ENCODE results near the gene GBE1. TPM values are rescaled to one million over a fixed set of nuclear protein-coding genes. Genes with fewer than 3 reads are reported as not detected.
"Not testable (repeated sequence)": the region's sequence is repeated elsewhere in the genome, so short reads cannot be mapped to it uniquely, and the experiment has no call there.

GBE1 gene
- total RNA-seq: 10 to 100 TPM; 18.0 to 21.4 TPM

DNA sequence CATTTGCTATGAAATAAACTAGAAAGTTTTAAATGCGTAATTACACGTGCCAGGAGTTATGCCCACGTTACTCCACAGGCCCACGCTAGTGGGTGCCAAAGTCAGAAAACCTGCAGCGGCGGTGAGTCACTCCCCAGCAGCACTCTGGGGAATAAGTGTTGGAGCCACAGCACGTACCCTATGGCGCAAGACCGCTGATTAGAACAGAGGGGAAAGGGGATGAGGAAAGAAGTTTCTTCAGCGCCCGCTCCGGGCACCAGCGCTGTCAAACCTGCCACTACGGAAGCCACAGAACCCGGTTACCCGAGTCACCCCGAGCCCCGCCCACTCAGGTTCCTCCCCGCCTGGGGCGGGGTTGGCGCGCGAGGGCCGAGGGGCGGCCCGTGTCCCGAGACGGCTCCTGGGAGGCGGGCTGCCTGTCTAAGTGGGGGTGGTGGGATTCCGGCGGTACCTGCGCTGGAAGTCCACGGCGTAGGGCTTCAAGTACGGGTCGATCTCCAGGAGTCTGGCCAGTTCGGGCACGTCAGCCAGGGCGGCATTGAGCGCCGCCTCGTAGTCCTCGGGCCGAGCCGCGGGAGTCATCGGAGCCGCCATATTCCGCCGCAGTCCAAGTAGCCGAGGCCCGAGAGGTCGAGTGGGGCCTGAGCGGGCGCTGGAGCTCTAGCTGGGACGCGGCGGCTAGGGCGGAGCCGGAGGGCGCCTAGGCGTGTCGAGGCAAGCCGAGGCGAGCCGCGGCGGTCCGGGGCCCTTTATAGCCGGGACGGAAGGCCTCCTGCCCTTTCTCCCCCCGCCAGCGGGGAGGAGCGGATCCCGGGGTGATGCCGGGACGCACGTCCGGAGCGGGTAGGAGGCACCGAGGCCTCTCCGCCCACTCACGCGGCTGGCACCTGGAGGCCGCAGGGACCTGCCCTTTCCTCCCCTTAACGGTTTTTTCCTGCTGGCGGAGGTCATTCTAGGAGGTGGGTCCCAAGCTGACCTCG, at the start of gene GBE1:
TSS of gene GBE1 (minus strand) at position 722 of the 980 bp plus-strand sequence. CDS start at position 594, 128 bp downstream.
- peak within 1 kb of the TSS; percentile 98 for H3K27ac Mint-ChIP-seq
- DNase-seq (peak; percentile 93), ATAC-seq (peak; percentile 91)
- no peaks in the 10 kb centered on the region for H3K27me3 Mint-ChIP-seq
- CTCF ChIA-PET: interaction anchor here (1.2 kb wide), 1 partner anchor 11 kb away, joined by 4 read pairs; no protein-coding TSS in a partner anchor
- peaks cover 4% of the 10 kb centered on the region for H3K9me3 Mint-ChIP-seq (ENCODE audit: low read depth)
- peaks cover 36% of the 10 kb centered on the region for H3K36me3 Mint-ChIP-seq
- H3K4me3 Mint-ChIP-seq: peak within 1 kb of the TSS; percentile 89
- H3K4me1 Mint-ChIP-seq: peaks cover 26% of the 10 kb centered on the region

- Mint-ChIP-seq H3K27ac (no peak overlapping the region), H3K4me1 (no peaks in the 10 kb centered on the region), H3K27me3 (no peaks in the 10 kb centered on the region), H3K9me3 (ENCODE audit: low read depth) (no peaks in the 10 kb centered on the region), H3K4me3 (no peak overlapping the region), H3K36me3 (no peaks in the 10 kb centered on the region)
- DNase-seq (no peak), ATAC-seq (no peak)
- CTCF ChIA-PET: no interaction called here
Observed at GRCh38 chr3:81808900-81809299, 47.5 kb upstream of the GBE1 start.

GRCh38 chr3:81799403-81799802, 38.0 kb upstream of the GBE1 start:
- Mint-ChIP-seq H3K4me3 (no peak overlapping the region), H3K27ac (no peak overlapping the region), H3K27me3 (no peaks in the 10 kb centered on the region), H3K9me3 (ENCODE audit: low read depth) (no peaks in the 10 kb centered on the region), H3K36me3 (no peaks in the 10 kb centered on the region), H3K4me1 (no peaks in the 10 kb centered on the region)
- DNase-seq: no peak
- ATAC-seq: no peak
- CTCF ChIA-PET: no interaction called here

DNA sequence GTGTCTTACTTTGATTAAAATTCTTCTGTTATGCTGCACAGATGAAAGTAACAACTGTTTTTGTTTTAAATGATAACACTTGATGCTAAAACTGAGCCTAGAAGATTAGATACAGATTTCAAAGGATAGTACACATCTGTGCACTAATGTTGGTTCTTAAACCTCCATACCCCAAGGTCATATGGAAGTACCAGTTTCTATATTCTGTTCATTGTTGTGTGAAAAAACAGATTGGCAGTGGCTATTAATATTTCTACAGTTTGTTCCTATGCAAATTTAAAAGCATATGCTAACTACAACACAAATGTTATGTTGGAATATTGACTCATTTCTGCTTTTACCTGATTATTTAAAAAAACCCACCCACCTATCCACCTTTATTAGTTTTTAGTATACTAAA, 32.0 kb upstream of the GBE1 start:
- H3K9me3 Mint-ChIP-seq (ENCODE audit: low read depth): no peaks in the 10 kb centered on the region
- CTCF ChIA-PET: no interaction called here
- peaks cover 12% of the 10 kb centered on the region for H3K27me3 Mint-ChIP-seq
- ATAC-seq: no peak
- H3K27ac Mint-ChIP-seq: no peak overlapping the region
- no peaks in the 10 kb centered on the region for H3K4me1 Mint-ChIP-seq
- no peak for DNase-seq
- H3K36me3 Mint-ChIP-seq: no peaks in the 10 kb centered on the region
- H3K4me3 Mint-ChIP-seq: no peak overlapping the region

- no peak overlapping the region for H3K4me3 Mint-ChIP-seq
- no peak overlapping the region for H3K27ac Mint-ChIP-seq
- peaks cover 12% of the 10 kb centered on the region for H3K27me3 Mint-ChIP-seq
- DNase-seq (no peak), ATAC-seq (no peak)
- CTCF ChIA-PET: no interaction called here
- no peaks in the 10 kb centered on the region for H3K36me3 Mint-ChIP-seq
- no peaks in the 10 kb centered on the region for H3K9me3 Mint-ChIP-seq (ENCODE audit: low read depth)
- no peaks in the 10 kb centered on the region for H3K4me1 Mint-ChIP-seq
Observed at GRCh38 chr3:81790117-81790516, 28.7 kb upstream of the GBE1 start.

DNA sequence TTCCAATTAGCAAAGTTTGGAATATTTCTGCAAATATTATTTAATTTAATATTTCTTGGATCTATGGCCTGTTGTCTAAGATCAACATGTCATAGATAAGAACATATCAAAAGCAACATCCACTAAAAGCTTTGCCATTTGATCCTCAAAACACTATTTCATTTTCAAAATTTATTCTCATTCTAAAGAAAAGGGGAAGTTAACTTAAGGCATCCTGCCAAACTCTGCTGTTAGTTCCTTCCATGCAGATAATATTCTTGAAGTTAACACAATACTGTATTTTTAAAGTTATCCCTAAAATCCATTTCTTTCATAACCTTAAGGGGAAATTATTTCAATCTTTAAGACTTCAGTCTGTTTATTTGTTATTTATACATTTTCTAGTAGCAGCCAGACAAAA, 28.2 kb upstream of the GBE1 start:
- CTCF ChIA-PET: no interaction called here
- no peaks in the 10 kb centered on the region for H3K36me3 Mint-ChIP-seq
- no peaks in the 10 kb centered on the region for H3K9me3 Mint-ChIP-seq (ENCODE audit: low read depth)
- H3K27ac Mint-ChIP-seq: no peak overlapping the region
- H3K27me3 Mint-ChIP-seq: peaks cover 12% of the 10 kb centered on the region
- no peak overlapping the region for H3K4me3 Mint-ChIP-seq
- no peak for DNase-seq
- no peaks in the 10 kb centered on the region for H3K4me1 Mint-ChIP-seq
- ATAC-seq: no peak

DNA sequence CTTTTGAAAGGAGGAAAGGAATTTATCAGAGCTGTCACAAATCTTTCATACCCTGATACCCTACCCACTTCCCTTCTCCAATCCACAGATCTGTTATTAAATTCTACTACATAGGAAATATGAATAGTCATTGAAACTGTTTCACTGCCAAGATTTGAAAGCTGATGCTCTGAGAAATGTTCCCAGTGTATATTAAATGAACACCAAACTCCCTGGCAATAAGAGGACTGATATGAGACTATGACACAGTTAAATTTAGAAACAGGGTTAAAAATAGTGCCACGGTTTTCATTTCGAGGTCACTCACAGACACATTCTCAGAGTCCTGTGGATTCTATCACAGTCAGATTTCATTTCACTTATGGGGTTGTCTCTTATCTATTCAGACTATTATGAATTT, 27.2 kb upstream of the GBE1 start:
- Mint-ChIP-seq H3K4me1 (no peaks in the 10 kb centered on the region), H3K36me3 (no peaks in the 10 kb centered on the region), H3K9me3 (ENCODE audit: low read depth) (no peaks in the 10 kb centered on the region), H3K4me3 (no peak overlapping the region), H3K27ac (no peak overlapping the region), H3K27me3 (peaks cover 12% of the 10 kb centered on the region)
- no peak for ATAC-seq
- DNase-seq: no peak
- CTCF ChIA-PET: no interaction called here

GRCh38 chr3:81788044-81788443, 26.6 kb upstream of the GBE1 start:
- Mint-ChIP-seq H3K4me3 (no peak overlapping the region), H3K9me3 (ENCODE audit: low read depth) (no peaks in the 10 kb centered on the region), H3K36me3 (no peaks in the 10 kb centered on the region), H3K27ac (no peak overlapping the region), H3K4me1 (no peaks in the 10 kb centered on the region), H3K27me3 (peaks cover 12% of the 10 kb centered on the region)
- ATAC-seq (no peak), DNase-seq (no peak)
- CTCF ChIA-PET: no interaction called here

DNA sequence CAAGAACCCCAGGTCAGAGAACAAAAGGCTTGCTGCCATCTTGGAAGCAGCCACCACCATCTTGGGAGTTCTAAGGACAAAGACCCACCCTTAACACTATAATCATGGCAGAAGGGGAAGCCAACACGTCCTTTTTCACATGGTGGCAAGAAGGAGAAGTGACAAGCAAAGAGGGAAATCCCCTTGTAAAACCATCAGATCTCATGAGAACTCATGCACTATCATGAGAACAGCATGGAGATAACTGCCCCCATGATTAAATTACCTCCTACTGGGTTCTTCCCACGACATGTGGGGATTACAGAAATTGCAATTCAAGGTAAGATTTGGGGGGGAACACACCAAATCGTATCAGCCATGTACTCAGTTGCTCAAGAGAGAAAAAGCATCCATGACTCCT, 21.1 kb upstream of the GBE1 start:
- H3K36me3 Mint-ChIP-seq: no peaks in the 10 kb centered on the region
- CTCF ChIA-PET: no interaction called here
- ATAC-seq (no peak), DNase-seq (no peak)
- H3K4me1 Mint-ChIP-seq: no peaks in the 10 kb centered on the region
- no peak overlapping the region for H3K4me3 Mint-ChIP-seq
- H3K27me3 Mint-ChIP-seq: no peaks in the 10 kb centered on the region
- peaks cover 4% of the 10 kb centered on the region for H3K9me3 Mint-ChIP-seq (ENCODE audit: low read depth)
- no peak overlapping the region for H3K27ac Mint-ChIP-seq

GRCh38 chr3:81778678-81779182, 17.3 kb upstream of the GBE1 start:
- H3K4me1 Mint-ChIP-seq: no peaks in the 10 kb centered on the region
- no peak overlapping the region for H3K27ac Mint-ChIP-seq
- H3K36me3 Mint-ChIP-seq: no peaks in the 10 kb centered on the region
- no peaks in the 10 kb centered on the region for H3K27me3 Mint-ChIP-seq
- H3K4me3 Mint-ChIP-seq: no peak overlapping the region
- DNase-seq (no peak), ATAC-seq (no peak)
- H3K9me3 Mint-ChIP-seq (ENCODE audit: low read depth): peaks cover 4% of the 10 kb centered on the region
- CTCF ChIA-PET: no interaction called here

DNA sequence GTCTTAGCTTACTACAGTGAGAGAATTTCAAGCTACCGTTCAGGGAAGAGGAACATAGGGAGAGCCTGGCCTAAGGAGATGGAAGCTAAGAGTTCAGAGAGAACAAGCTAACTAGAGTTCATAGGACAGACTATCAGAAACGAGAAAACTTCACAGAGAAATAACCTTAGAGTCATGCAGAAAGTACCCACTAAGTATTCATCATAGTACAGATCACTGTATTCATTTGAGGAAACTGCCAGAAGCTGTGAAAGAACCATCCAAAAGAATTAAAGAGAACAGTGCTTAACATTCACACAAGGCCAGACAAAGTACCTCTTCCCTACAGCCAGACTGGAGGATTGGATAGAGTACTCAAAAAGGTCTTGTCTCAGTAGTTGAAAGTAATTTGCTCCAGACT, 15.2 kb upstream of the GBE1 start:
- DNase-seq (no peak), ATAC-seq (no peak)
- Mint-ChIP-seq H3K27ac (no peak overlapping the region), H3K4me1 (no peaks in the 10 kb centered on the region), H3K27me3 (peaks cover 3% of the 10 kb centered on the region), H3K36me3 (no peaks in the 10 kb centered on the region), H3K4me3 (no peak overlapping the region), H3K9me3 (ENCODE audit: low read depth) (peaks cover 4% of the 10 kb centered on the region)
- CTCF ChIA-PET: no interaction called here

DNA sequence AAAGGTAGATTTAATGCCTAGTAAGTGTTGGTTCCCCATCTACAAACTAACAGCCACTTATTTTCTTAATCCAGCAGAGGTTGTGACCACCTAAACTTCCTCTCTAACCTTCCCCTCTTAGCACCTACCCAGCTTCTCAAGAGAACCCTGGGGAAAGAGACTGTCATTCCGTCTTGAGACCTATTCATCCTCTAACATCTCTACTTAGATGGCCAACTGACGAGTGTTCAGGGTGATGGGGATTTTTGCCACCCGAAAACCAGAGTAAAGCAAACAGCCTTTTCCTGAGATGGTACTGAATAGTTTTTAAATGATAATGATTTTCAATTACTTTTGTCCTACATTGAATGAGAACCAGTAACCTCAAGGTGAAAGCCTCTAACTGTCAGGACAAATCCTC, 9.3 kb upstream of the GBE1 start:
- Mint-ChIP-seq H3K4me3 (no peak overlapping the region), H3K36me3 (no peaks in the 10 kb centered on the region), H3K9me3 (ENCODE audit: low read depth) (no peaks in the 10 kb centered on the region), H3K27ac (no peak overlapping the region), H3K27me3 (peaks cover 6% of the 10 kb centered on the region), H3K4me1 (no peaks in the 10 kb centered on the region)
- CTCF ChIA-PET: interaction anchor here (0.8 kb wide), 1 partner anchor 8 kb away, joined by 3 read pairs; no protein-coding TSS in a partner anchor
- ATAC-seq (no peak), DNase-seq (no peak)

GRCh38 chr3:81769299-81769698, 7.9 kb upstream of the GBE1 start:
- DNase-seq (no peak), ATAC-seq (no peak)
- H3K27ac Mint-ChIP-seq: no peak overlapping the region
- no peak overlapping the region for H3K4me3 Mint-ChIP-seq
- CTCF ChIA-PET: no interaction called here
- no peaks in the 10 kb centered on the region for H3K9me3 Mint-ChIP-seq (ENCODE audit: low read depth)
- no peaks in the 10 kb centered on the region for H3K4me1 Mint-ChIP-seq
- H3K36me3 Mint-ChIP-seq: no peaks in the 10 kb centered on the region
- peaks cover 6% of the 10 kb centered on the region for H3K27me3 Mint-ChIP-seq

DNA sequence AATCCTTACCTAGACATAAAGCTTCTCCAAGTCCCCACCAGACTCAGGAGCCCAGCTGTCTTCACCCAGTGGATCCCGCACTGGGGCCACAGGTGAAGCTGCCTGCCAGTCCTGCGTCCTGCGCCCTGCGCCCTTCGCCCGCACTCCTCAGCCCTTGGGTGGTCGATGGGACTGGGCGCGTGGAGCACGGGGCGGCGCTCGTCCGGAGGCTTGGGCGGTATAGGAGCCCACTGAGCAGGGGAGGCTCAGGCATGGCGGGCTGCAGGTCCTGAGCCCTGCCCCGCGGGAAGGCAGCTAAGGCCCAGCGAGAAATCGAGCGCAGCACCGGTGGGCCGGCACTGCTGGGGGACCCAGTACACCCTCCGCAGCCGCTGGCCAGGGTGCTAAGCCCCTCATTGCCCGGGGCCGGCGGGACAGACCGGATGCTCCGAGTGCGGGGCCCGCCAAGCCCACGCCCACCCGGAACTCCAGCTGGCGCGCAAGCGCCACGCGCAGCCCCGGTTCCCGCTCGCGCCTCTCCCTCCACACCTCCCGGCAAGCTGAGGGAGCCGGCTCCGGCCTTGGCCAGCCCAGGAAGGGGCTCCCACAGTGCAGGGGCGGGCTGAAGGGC, 5.9 kb upstream of the GBE1 start:
- H3K9me3 Mint-ChIP-seq (ENCODE audit: low read depth); H3K4me3 Mint-ChIP-seq; H3K36me3 Mint-ChIP-seq; ATAC-seq; DNase-seq; H3K27me3 Mint-ChIP-seq; CTCF ChIA-PET; H3K27ac Mint-ChIP-seq; H3K4me1 Mint-ChIP-seq: not testable (repeated sequence)

Measured in activated CD8-positive, alpha-beta memory T cell treated with anti-CD3 and anti-CD28 coated beads, Interleukin-2, amount 10 ng/mL, durations not matched to agents 7 days and 5 days (primary cell).